Left lung (tissue), 10 donors: ENCODE results near the gene ETV3. TPM values are rescaled to one million over a fixed set of nuclear protein-coding genes. Genes with fewer than 3 reads are reported as not detected.

ENCODE experiments used
- ATAC-seq: fragments of 200-7000 bp; cut with Tn5 transposase; one replicate; pipeline ENCODE4 v1.9.1; 2020; ENCODE audit warnings: moderate library complexity
- DNase-seq, 4 donors: peaks; one replicate each; pipeline ENCODE4 v3.0.0-alpha.2; 2013 to 2020
- H3K27ac ChIP-seq, 2 donors: fragments of 200-600 bp; sonication (generic) in 1 of 2; one replicate each; pipeline versions ENCODE4 v1.5.0 to v1.8.0; 2020 to 2021
- H3K27me3 ChIP-seq, 2 donors: fragments of 200-600 bp; sonication (generic) in 1 of 2; one replicate each; pipeline versions ENCODE4 v1.5.0 to v1.8.0; 2020 to 2021
- H3K36me3 ChIP-seq, 2 donors: fragments of 200-600 bp; sonication (generic) in 1 of 2; one replicate each; pipeline versions ENCODE4 v1.5.0 to v1.8.0; 2020 to 2021
- H3K4me1 ChIP-seq, 2 donors: fragments of 200-600 bp; one replicate each; pipeline ENCODE4 v1.8.0; 2021
- H3K4me3 ChIP-seq, 2 donors: fragments of 200-600 bp; sonication (generic) in 1 of 2; one replicate each; pipeline versions ENCODE4 v1.5.0 to v1.8.0; 2020 to 2021; ENCODE audit warnings: mild to moderate bottlenecking in 1 of 2
- H3K9me3 ChIP-seq, 2 donors: fragments of 200-600 bp; sonication (generic) in 1 of 2; one replicate each; pipeline versions ENCODE4 v1.5.0 to v1.8.0; 2020 to 2021
- intact Hi-C, 2 donors: fragments of 100-400 bp; cut with DNase I; formaldehyde crosslinking; loops; one replicate each; pipeline versions ENCODE4 v1.11.2 to v1.14.2; 2022
- polyA plus RNA-seq, 6 donors: library from polyadenylated mRNA; unstranded; fragments of 120-200 nt; gene quantifications; one replicate each; pipeline ENCODE4 v1.2.1, GENCODE V29; 2013; ENCODE audit not compliant: insufficient read length in 6 of 6
- total RNA-seq, 2 donors: library from RNA; stranded (reverse); fragmentation: NEBNext Ultra II Directional; extraction: Animal tissue kit (Norgen Biotek cat#: 25700); gene quantifications; one replicate each; pipeline ENCODE4 v1.2.1, GENCODE V29; 2021
- TF ChIP-seq, protein P1 (sequence below), 2 donors: fragments of 200-600 bp; sonication (generic) in 1 of 2; IDR thresholded peaks; one replicate each; pipeline versions ENCODE4 v1.5.0 to v1.8.0; 2021; ENCODE audit warnings: antibody characterized with exemption in 2 of 2
- donor health status: DM: no; HTN: yes; CAD: no.
- donor health status: DM: no; HTN: no; CAD: no.

Gene ETV3
- total and polyA plus RNA-seq, 8 donors = 22.6 to 28.2 (median 25.0) TPM

DNA sequence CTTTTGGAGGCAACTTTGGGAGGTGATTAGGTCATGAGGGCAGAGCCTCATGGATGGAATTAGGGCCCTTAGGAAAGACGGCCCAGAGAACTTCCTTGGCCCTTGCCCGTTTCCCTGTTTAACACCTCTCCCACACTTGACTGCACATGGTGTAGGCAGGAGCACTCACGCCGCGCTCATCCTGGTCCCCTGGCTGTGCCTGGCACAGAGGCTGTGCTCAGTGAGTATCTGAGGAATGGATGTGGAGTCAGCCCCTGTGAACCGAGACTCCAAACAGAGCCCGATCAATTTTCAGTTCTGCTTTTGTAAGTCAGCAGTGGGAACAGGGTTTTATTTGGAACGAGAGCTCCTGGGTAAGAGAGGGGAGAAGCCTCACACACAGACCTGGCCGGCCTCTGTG, 29.8 kb upstream of the ETV3 start:
- DNase-seq = no peak
- TF ChIP-seq, protein P1, sequence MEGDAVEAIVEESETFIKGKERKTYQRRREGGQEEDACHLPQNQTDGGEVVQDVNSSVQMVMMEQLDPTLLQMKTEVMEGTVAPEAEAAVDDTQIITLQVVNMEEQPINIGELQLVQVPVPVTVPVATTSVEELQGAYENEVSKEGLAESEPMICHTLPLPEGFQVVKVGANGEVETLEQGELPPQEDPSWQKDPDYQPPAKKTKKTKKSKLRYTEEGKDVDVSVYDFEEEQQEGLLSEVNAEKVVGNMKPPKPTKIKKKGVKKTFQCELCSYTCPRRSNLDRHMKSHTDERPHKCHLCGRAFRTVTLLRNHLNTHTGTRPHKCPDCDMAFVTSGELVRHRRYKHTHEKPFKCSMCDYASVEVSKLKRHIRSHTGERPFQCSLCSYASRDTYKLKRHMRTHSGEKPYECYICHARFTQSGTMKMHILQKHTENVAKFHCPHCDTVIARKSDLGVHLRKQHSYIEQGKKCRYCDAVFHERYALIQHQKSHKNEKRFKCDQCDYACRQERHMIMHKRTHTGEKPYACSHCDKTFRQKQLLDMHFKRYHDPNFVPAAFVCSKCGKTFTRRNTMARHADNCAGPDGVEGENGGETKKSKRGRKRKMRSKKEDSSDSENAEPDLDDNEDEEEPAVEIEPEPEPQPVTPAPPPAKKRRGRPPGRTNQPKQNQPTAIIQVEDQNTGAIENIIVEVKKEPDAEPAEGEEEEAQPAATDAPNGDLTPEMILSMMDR (IDR thresholded peaks at IDR 0.05) = no peak
- ATAC-seq = no peak
- intact Hi-C loops = no loop called here
- Histone ChIP-seq H3K4me3 (no peak overlapping the region), H3K4me1 (no peaks in the 10 kb centered on the region), H3K27me3 (peaks cover 0 to 10% of the 10 kb centered on the region in 2 donors), H3K9me3 (no peaks in the 10 kb centered on the region), H3K36me3 (no peaks in the 10 kb centered on the region), H3K27ac (no peak overlapping the region)

GRCh38 chr1:157167437-157167836, 29.2 kb upstream of the ETV3 start:
- H3K4me1 ChIP-seq = no peaks in the 10 kb centered on the region
- ATAC-seq (no peak), DNase-seq (no peak)
- no peaks in the 10 kb centered on the region for H3K36me3 ChIP-seq
- TF ChIP-seq, protein P1 (IDR thresholded peaks at IDR 0.05) = no peak
- intact Hi-C loops = no loop called here
- no peak overlapping the region for H3K27ac ChIP-seq
- peaks cover 0 to 10% of the 10 kb centered on the region in 2 donors for H3K27me3 ChIP-seq
- no peak overlapping the region for H3K4me3 ChIP-seq
- H3K9me3 ChIP-seq = no peaks in the 10 kb centered on the region

DNA sequence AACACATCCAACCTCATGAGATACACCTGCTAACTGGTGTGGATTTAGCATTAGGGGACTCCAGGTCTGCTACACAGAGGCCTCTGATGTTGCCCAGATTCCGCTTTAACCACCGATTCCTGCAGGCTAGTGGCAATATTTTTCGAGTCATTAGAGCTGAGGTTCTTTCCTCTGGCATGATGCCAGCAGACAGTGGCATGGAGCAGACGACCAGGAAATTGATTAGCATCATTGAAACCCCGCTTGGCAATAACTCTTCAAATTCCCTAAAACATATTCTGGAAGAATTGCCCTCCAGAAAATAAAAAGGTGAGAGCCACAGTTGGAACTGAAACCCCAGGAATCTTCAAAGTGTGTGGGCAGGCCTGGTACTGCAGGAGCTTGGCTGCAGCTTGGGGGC, 28.4 kb upstream of the ETV3 start:
- no peaks in the 10 kb centered on the region for H3K4me1 ChIP-seq
- no peak for DNase-seq
- H3K4me3 ChIP-seq = no peak overlapping the region
- no peaks in the 10 kb centered on the region for H3K9me3 ChIP-seq
- H3K27me3 ChIP-seq = peaks cover 0 to 10% of the 10 kb centered on the region in 2 donors
- intact Hi-C loops = no loop called here
- H3K36me3 ChIP-seq = no peaks in the 10 kb centered on the region
- TF ChIP-seq, protein P1 (IDR thresholded peaks at IDR 0.05) = no peak
- no peak overlapping the region for H3K27ac ChIP-seq
- no peak for ATAC-seq

DNA sequence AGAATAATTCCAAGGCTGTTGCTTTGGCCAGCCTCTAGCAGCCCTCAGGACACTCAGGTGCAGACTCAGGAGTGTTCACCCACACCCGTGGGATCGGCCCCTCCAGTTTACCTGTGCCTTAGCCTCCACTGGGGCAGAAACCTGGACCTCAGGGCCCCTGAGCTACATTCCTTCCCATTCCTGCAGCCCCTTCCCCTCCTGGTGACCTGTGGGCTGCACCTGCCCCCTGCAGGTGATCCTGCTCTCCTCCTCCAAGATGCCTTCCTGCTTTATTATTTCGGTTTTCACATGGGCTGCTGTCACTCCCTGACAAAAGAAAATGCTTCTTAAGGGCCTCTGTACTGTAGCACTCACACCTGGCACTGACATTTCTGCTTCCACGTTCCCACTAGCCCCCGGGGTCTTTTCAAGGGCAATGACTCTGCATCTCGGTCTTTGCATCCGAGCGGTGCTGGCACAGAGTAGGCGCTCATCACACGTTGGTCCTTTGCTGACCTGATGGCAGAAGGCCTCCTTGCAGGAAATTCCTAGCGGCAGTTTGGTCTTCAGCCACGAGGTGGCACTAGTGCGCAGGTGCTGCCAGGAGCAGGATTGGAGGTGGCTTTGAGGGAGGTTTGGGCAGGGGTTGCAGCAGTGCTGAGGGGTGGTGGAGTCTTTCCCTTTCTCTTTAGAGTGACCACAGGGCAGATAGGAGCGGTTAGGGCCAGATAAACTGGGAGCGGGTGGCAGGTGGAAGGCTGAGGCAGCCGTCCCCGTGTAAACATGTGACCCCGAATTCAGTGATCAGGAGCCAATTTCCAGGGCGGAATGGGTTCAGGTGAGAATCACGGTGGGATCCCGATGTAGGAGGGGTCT, 25.3 kb upstream of the ETV3 start:
- intact Hi-C loops = no loop called here
- no peaks in the 10 kb centered on the region for H3K36me3 ChIP-seq
- no peak overlapping the region for H3K4me3 ChIP-seq
- H3K27ac ChIP-seq = no peak overlapping the region
- ATAC-seq (peak; percentile 91), DNase-seq (peak in 3 of 4 donors; percentile 56 to 86 (median 66))
- H3K9me3 ChIP-seq = no peaks in the 10 kb centered on the region
- peaks cover 0 to 10% of the 10 kb centered on the region in 2 donors for H3K27me3 ChIP-seq
- no peaks in the 10 kb centered on the region for H3K4me1 ChIP-seq
- TF ChIP-seq, protein P1 (IDR thresholded peaks at IDR 0.05) = peak; percentile 78 to 95

DNA sequence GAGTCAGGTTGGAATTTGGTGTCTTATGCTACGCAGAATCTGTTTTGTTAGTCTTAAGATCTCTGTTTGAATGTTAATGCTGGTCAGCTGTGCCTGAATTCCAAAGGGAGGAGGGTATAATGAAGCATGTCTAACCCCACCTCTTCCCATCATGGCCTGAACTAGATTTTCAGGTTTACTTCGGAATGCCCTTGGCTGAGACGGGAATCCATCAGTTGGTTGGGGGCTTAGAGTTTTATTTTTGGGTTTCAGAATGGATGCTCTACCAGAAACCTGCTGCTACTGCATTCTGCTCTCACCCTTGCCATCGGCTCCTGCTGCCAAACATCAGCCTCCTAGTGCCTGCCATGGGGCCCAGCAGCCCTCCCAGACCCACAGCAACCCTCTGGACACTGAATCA, 24.1 kb upstream of the ETV3 start:
- Histone ChIP-seq H3K27ac (no peak overlapping the region), H3K4me3 (no peak overlapping the region), H3K27me3 (peaks cover 0 to 10% of the 10 kb centered on the region in 2 donors), H3K4me1 (no peaks in the 10 kb centered on the region), H3K36me3 (no peaks in the 10 kb centered on the region), H3K9me3 (no peaks in the 10 kb centered on the region)
- ATAC-seq = no peak
- intact Hi-C loops = no loop called here
- TF ChIP-seq, protein P1 (IDR thresholded peaks at IDR 0.05) = no peak
- peak in 1 of 4 donors; percentile 24 for DNase-seq
